HG03060 (cell line): Measurements from ENCODE around the gene ARHGAP26.
"Not testable (repeated sequence)": the region's sequence is repeated elsewhere in the genome, so short reads cannot be mapped to it uniquely, and the experiment has no call there.

Experiments used
- ATAC-seq: cut with Tn5 transposase; IDR thresholded peaks from one replicate; pipeline ENCODE4 v1.9.1; 2021; ENCODE audit warnings: low read depth, moderate number of reproducible peaks; ENCODE audit not compliant: unreplicated experiment

ARHGAP26 gene

DNA sequence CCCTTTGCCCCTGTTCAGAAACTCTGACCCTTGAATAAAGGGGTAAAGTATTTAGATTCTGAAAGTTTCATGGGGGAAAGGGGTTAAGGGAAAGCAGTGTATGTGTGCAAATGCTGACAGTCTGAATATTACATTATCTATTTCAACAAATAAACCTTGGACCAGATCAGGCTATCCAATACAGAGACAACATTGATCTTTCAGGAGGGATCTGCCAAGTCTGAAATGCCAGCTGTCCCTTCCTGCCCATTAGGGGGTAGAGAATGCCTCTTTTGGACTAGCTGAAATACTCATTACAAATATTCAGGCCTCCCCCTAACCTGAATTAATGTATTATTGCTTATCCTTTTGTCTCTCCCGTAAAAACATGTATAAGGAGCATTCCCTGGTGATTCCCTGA lies 413.8 kb downstream of the ARHGAP26 start:
- ATAC-seq, result no peak

DNA sequence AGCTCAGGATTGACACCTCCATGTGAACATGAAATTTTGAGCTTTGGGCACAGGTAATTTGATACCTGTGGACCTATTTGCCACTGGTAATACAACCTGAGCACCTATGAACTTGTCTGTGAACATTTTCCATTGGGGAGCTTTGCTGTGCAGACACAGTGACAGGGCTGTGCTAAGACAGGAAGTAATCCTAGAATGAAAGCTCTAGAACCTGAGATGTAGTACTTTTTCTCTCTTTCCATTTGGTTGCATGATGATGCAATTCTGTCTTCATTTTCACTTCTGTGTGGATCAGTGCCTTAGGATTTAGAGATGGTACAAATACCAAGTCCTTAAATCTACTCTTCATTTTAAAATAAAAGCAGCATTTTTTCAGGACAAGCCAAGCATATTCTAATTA lies 416.4 kb downstream of the ARHGAP26 start:
- no peak for ATAC-seq

DNA sequence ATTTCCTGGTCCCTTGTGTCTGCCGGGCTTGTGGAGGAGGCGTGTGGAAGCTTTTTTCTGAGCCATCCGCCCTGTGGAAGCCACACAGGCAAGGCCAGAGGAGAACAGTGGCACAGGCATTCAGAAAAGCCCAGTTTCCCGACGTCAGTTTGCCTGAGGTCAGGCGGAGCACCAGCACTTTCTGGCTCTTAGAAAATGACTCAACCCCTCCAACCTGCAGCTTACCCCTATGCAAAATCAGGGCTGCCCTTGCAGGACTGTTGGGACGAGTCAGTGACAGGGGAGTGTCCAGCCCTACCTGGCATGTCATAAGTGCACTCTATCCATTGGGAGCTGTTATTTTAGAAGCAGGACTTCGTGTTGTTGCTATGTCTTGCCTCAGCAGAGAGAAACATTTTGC lies 417.3 kb downstream of the ARHGAP26 start:
- no peak for ATAC-seq

DNA sequence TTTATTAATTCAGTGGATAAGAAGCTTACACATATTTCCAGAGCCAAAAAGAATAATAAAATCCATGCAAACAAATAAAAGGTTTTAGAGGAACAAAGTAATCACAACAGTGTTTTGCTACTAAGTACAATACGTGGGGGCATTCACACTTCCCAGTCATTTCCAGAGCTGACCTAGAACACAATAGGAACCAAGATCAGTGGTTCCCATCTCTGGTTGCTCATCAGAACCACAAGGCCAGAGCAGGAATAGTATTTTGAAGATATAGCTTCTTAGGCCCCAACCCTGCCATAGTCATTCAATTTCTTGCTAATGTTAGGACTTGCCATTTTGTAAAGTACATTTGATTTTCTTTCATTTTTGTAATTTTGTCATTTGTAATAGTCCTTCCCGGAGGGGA lies 417.9 kb downstream of the ARHGAP26 start:
- no peak for ATAC-seq

- no peak for ATAC-seq
Measured at GRCh38 chr5:143188692-143189091, 418.5 kb downstream of the ARHGAP26 start.

DNA sequence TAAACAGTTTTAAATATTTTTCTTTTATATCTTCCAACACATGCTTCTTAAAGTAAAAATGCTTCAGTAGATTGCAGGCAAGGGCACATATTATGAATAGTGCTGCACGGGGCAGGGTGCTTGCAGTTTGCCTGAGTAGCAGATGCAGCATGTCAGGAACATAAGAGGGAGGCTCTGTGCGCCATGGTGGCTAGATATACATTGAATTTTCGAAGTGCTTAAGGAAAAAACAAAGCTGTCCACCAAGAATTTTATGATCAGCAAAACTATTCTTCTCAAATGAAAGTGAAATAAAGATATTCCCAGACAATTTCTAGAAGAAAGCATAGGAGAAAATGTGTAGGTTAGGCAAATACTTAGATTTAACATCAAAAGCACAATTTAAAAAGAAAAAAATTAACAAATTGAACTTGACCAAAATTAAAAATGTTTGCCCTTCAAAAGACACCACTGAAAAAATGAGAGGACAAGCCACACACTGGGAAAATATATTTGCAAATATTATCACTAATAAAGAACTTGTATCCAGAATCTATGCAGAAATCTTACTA lies 420.2 kb downstream of the ARHGAP26 start:
- ATAC-seq, result no peak

DNA sequence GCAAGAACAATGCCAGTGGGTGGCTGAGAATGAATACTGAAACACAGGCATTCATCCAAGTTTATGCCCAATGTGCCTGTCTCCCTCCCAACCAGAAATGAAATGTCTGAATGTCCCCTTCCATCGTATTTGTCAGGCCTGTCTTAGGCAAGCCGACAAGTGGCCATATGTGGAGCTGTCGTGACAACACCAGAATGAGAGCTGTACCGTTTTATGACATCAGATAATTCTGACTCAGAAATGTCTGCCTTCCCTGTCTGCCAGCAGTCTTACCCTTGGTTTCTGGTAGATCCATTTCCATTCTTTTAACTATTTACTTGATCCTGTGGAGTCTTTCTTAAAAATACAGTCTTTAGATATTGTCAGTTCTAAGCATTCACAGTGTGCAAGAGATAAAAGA lies 421.5 kb downstream of the ARHGAP26 start:
- no peak for ATAC-seq

- ATAC-seq, result no peak
Measured at GRCh38 chr5:143192191-143192900, 422.2 kb downstream of the ARHGAP26 start.

DNA sequence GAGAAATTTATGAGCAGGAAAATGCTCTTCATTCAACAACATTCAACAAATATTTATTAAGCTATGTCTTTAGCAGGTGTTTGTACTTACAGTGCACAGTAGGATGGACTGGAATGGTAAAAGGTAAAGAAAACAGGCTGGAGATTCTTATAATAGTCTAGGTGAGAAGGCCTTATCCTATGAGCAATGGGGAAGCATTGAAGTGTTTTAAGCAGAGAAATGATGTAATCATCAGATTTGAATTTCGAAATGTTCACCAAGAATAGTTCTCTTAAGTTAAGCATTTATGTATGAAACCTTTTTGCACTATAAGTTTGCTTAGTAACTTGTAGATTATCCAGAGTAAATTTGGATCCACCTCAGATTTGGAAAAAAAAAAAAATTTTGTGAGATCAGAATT lies 424.0 kb downstream of the ARHGAP26 start:
- no peak for ATAC-seq

DNA sequence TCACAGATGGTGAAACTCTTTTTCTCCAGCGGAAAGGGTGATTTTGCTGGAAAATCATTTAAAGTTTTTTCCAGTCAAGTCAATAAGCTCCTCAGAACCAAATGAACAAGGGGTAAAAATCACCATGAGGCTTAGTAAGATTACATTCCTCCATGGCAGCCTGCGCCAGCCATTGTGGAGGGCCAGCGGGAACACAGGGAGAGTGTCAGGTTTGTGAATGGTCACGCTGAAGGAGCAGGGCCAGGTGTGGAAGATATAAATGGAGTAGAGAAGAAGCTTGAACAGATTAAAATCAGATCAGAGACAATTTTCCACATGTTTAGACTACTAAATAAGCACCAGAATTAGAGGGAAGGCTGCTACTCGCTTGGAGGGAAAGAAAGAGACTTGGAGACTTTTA lies 424.5 kb downstream of the ARHGAP26 start:
- ATAC-seq, result no peak

- ATAC-seq, result no peak
Measured at GRCh38 chr5:143195491-143195890, 425.3 kb downstream of the ARHGAP26 start.

DNA sequence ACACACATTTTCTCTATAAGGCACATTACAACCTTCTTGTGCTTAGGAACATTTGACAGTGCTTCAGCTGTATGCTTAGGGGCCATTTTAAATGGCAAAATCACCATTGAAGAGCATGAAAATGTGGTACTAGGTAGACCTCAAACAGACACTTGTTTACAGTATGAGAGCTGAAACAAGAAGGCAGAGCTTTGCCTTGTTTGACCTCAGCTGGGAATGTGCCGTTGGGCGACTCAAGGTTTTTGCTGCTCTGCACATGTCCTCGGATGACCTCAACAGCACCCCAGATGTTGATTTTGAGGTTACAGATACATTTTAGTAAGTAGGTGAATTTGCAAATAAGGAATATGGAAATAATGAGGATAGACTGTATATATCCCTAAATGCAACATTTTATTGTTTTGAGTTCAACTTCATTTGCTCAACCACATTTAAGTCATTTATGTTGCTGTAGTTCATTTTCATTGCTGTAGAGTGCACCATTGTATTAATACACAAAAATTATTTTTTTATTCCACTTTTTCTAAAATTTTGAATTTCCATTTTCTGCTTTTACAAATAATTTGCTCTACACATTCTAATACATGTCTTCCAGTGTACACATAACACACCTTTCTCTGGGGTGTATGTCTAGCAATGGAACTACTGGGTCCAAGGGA lies 426.6 kb downstream of the ARHGAP26 start:
- ATAC-seq, result no peak

GRCh38 chr5:143197260-143197656 lies 427.1 kb downstream of the ARHGAP26 start:
- ATAC-seq, result no peak

DNA sequence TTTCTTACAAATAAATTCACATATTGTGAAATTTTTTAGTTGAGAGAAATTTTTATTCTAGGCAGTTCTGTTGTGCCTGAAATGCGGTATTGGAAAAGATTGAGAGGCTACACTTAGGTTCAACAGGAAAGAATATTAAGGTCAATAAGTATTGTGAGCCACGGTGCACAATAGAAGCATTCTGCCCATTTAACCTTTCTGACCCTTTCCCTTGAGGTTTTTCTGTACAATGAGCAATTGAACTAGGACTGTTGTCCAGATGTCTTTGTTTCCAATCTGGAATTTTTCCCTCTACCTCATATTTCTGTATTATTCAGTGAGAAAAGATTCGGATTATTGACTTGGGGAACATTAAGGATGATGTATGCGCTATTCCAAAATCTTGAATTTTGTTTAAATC lies 428.2 kb downstream of the ARHGAP26 start:
- no peak for ATAC-seq

DNA sequence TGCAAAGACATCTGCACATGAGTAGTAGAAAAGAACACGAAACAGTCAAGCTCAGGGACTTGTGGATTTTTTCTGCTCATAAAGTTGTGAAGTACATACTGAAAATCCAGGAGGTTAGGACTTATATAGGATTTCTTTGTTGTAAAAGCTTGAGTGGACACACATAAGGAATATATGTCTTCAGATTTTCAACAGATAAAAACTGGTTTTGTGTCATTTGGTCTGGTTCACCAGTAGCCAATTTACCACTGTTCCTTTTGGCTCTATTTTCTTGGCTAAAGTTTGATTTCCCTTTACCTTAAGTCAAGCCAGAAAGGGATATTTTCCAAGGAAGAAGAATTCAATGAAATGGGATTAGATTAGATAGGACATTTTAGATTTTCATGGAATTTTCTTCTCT lies 429.0 kb downstream of the ARHGAP26 start:
- no peak for ATAC-seq

- ATAC-seq, result no peak
Measured at GRCh38 chr5:143199843-143200242, 429.7 kb downstream of the ARHGAP26 start.

DNA sequence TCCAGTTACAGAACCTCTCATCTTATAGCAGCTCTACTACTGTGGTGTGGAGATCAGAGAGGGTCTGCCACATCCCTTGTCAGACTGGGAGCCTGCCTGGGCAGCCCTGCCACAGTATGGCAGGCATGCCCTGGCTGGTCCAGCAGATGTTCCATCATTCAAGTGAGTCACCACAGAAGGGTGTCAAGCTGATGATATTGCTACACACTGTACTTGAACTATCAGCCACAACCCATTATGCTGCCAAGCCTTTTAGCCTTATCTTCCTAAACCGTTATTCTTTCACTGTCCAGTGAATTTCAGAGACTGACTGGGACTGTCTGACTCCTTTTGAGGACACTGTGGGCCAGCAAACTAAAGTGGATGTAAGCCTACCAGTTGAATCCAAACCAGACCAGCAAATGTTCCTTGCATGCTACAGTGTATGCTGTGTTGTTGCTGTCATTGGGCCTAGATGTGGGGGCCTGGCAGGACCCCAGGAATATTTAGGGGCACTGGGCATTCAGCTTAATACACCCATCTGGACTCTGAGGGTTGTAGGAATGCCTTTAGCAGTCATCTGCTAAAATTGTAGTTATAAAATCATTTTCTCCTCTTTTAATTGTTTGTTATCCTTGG lies 430.7 kb downstream of the ARHGAP26 start:
- no peak for ATAC-seq

DNA sequence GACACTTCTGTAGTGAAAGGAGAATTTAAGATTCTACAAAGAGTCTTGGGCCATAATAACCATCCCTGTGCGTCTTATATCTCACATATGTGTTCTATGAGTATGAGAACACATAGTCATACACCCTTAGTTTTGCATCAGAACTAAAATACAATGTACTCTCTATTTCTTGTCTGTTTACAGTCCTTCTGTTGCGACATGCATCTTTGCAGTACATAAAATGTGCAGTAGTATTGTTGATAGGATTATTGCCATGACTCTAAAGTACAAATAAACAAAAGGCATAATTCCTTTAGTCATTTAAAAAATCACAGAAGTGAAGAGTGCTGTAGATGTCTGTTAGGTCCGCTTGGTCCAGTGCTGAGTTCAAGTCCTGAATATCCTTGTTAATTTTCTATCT lies 431.4 kb downstream of the ARHGAP26 start:
- ATAC-seq, result no peak

- ATAC-seq, result not testable (repeated sequence)
Measured at GRCh38 chr5:143203301-143203956, 433.3 kb downstream of the ARHGAP26 start.

GRCh38 chr5:143204474-143205246 lies 434.5 kb downstream of the ARHGAP26 start:
- ATAC-seq, result no peak
